Right renal cortex interstitium (tissue), 3 donors: ENCODE measurements around the gene UBE2O. TPM values are rescaled to one million over a fixed set of nuclear protein-coding genes. Genes with fewer than 3 reads are reported as not detected.

Experiments
- DNase-seq, 3 donors: peaks; one replicate each; pipeline ENCODE4 v3.0.0-alpha.2; 2013; ENCODE audit warnings: low read depth in 3 of 3, low spot score in 2 of 3
- polyA plus RNA-seq, 3 donors: library from polyadenylated mRNA; unstranded; fragments of 120-200 nt; gene quantifications; one replicate each; pipeline ENCODE4 v1.2.1, GENCODE V29; 2013; ENCODE audit not compliant: insufficient read length in 3 of 3

UBE2O gene
- polyA plus RNA-seq, 3 donors, result 23.6 to 26.5 (median 25.1) TPM

DNA sequence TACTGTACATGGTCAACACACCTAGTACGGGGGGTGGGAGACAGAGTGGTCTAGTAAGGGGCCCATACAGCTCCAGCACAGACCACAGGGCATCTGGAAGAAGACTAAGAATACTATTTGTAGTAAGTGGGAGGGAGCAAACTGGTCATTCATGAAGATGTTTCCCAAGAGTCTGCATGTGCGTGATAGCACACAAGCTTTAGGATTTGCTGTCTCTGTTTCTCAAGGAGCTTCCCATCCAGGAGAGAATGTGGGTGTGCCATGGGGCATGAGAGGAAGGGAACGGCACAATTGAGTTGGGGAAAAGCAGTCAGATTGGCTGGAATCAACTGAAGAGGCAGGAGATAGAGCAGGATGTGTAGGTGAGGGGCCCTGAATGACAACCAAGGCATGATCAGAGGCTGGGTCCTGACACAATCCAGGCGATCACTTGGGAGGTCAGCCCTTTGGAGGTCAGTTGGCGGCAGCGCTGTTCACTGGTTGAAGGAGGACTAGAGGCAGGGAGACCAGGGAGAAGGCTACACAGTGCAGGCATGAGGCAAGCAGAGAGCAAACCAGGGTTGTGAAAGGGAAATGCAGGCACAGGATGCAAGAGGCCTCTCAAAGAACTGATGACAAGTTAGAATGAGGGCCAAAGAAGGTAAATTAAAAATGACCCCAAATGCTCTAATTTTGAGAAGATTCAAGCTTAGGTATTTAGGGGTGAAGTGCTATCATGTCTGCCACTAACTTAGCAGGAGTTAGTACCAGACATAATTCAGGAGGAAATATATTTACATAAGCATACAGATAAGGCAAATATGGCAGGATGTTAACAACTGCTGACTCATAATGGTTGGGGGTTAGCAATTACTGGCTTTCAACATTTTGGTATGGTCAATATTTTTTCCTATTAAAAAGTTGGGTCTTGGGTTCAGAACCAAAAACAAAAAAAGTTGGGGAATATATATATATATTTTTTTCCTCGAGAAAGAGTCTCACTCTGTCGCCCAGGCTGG lies 10.3 kb downstream of the UBE2O start:
- DNase-seq, result no peak

DNA sequence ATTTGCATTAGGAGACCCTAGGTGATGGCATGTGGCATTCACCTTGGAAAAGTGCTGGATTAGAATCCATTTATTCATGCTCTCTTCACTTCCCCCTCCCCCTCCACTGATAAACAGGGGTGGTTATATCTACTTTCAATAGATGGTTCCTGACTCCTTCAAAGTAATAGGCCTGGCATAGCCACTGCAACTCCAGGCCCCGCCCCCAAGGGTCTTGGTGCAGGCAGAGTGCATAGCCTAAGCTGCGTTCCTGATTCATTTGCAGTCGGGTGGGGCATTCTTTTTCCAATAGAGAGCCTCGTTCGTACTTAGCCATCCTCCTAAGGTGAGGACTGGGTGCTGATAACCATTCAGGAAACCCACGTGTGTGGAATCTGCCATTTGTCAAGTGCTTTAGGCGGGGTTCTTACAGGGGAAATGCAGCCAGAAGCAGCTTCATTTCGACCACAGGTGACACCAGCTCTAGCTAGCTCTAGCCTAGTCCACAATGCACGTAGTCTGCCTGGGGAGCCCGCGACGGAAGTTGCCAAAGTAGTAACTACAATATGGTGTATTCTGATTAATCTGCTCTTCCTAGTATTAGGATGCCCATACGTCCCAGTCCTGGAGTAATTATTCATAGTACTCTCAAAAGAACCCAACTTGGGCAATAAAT lies 11.1 kb downstream of the UBE2O start:
- no peak for DNase-seq

DNA sequence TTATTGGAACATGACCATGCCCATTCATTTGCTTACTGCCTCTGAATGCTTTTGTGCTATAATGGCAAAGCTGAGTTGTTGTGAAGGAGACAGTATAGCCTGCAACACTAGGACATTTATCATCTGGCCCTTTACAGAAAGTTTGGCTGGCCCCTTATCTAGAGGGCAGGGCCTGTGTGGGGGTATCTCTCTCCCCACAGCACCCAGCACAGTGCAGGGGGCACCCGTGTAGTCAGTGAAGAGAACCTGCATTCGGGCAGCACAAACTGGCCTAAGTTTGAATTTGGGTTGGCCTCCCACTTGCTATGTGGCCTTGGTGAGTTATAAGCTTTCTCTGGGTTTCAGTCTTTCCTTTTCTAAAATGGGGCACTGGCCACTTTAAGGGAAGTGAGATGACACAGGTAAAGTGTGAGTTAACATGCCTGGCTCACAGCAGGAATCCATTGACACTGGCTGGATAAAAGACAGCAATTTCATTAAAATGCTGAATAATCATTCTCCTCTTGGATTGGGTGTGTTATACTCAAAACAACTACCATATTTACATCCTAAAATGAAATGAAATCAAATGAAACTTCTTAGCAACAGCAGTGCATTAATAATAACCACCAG lies 12.1 kb downstream of the UBE2O start:
- DNase-seq, result no peak

DNA sequence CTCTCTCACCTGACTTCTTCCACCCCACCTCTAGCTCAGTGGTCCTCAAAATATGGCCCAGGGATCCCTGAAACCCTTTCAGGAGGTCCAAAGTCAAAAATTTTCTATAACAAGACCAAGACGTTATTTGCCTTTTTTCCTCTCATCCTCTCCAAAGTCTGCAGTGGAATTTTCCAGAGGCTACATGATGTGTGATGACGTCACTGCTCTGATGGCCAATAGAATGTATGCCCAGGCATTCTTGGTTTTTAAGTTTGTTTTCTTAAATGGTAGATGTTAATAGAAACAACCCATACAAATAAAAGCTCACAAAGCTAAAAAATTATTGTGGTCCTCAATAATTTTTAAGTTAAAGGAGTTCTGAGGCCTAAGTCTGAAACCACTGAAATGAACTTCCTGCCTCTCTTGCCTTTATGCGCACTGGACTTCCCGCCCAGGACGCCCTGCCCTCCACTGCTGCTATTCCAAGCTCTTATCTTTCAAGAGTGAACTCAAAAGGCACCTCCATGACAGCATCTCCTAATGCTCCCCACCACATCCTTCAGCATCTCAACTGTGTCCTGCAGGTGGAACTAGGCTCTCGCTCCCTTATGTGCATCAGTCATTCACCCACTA lies 13.5 kb downstream of the UBE2O start:
- no peak for DNase-seq

DNA sequence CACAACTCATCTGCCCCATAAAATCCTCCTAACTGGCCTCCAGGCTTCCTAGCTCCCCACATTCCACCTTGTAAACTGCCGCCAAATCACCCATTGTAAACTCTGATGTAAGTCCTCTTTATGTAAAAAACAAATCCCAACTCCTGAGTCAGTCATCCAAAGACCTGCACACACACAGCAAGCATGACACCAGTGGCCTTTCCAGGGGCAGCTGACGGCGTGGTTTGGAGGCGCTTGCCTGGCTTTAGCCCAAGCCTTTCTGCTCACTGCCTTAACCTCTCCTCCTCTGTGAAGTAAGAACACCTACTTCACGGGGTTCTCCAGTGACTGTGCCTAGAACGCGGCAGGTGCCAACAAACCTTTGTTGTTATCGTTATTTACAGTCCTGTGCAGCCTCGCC lies 14.0 kb downstream of the UBE2O start:
- no peak for DNase-seq

DNA sequence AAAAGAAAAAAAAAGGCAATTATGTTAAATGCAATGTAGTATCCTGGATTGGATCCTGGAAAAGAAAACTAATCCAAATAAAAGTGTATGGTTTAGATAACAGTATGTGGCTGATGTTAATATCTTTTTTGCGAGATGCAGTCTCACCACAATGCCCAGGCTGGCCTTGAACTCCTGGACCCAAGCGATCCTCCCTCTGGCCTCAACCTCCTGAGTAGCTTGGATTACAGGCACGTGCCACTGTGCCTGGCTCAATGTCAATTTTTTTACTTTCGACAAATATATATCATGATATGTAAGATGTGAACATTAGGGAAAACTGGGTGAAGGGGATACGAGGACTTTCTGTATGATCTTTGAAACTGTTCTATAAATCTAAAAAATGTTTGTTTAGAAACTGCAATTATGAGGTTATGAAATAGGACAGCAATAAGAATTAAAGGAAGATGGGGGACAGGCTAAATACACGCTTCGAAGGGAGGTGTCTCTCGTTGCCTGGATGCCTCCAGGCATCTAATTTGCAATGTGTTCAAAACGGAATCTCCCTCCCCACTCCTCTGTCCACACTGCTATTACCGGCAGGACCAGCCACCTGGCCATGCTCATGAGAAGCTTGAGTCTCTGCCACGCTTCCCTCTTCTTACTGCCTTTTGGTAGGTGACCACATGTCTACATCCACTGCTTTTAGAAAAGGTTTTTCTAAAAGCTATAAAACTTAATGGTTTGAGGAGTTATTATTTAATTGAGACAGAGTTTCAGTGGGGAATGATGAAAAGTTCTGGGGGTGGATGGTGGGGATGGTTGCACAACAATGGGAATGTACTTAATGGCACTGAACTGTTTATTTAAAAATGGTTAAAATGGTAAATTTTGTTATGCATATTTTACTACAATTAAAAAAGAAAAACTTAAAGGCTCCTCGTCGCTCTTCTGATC lies 15.2 kb downstream of the UBE2O start:
- DNase-seq, result no peak

DNA sequence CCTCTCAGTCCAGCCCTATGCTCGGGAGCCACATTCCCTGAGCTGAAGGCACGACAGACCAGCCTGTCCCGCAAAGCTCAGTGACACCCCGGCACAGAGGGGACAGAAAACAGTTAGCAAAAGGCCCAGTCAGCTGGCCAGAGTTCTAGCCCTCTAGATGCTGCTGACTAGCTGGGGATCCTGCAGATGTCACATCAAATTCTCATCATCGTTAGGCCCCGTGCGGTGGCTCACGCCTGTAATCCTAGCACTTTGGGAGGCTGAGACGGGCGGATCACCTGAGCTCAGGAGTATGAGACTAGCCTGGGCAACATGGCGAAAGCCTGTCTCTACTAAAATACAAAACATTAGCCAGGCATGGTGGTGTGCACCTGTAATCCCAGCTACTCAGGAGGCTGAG lies 17.2 kb downstream of the UBE2O start:
- DNase-seq, result no peak

DNA sequence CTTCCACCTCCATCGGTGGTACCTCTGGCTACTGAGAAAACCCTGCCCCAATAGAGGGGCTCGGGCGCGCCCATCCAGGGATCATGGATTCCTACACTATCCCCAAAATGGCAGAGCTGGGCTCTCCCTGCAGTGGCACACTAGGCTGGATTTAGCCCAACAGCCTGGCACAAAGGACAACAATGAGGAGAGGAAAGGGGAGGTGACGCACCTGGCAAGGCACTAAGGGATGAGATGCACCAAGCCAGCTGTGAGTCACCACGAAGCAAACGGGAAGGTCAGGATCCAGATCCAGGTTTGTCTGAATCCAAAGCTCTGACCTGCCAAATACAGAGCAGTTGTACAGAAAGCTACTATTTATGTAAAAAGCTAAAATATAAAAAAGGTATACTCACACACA lies 18.1 kb downstream of the UBE2O start:
- no peak for DNase-seq

DNA sequence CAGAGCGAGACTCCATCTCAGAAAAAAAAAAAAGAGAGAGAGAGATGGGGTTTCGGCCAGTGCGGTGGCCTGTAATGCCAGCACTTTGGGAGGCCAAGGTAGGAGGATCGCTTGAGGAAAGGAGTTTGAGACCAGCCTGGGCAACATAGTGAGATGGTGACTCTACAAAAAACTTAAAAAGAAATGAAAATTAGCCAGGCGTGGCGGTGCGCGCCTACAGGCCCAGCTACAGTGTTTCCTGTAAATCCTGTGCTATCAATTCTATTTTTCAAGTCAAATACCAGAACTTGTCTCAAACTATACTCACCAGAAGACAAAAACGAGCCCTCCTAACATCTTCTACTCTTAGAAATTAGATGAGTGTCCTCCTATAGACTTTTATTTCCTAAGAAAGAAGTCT lies 19.3 kb downstream of the UBE2O start:
- DNase-seq, result no peak

DNA sequence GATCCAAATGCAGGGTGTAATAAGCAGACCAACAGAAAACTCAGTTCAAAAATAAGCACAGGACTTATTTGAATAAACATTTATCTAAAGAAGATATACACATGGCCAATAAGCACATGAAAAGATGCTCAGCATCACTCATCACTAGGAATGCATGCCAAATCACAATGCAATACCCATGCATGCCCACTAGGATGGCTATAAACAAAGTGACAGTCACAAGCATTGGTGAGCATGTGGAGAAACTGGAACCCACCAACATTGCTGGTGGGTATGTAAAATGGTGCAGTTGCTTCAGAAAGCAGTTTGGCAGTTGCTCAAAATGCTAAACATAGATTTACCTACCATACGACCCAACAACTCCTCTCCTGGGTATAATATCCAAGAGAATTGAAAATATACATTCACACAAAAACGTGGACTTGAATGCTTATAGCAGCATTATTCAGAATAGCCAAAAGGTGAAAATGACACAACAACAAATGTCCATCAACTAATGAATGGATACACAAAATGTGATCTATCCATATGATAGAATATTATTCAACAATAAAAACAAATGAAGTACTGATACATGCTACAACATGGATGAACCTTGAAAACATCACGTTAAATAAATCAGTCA lies 20.1 kb downstream of the UBE2O start:
- DNase-seq, result no peak

DNA sequence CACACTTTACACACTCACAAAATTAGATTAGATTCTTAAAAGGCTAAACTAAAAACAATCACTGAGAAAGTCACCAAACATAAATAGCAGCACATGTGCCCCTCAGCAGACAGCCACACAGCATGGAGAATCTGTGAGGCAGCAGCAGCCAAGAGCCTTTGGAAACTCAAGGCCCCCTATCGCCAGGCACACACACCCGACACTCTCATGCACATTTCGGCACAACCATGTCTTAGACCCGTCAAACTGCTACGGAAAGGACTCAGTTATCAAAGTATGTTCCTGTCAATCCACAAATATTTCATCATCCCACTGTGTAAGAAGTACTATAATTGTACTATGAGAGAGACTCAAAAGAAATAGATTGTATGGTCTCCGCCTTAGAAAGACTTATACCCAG lies 20.9 kb downstream of the UBE2O start:
- DNase-seq, result no peak

DNA sequence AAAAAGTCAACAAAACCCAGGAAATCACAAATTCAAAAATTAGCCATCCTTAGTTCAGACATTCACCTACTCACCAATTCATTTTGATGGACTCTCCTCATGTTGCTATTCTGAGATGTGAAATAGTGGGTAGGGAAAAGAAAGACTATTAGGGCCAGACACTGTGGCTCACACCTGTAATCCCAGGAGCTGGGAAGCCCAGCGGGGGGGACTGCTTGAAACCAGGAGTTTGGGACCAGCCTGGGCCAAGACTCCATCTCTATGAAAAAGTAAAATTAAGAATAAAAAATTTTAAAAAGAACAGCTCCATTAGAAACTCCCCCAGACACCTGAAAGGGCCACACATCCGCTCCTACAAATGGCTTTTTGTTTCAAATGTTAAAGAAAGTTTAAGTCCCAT lies 21.4 kb downstream of the UBE2O start:
- no peak for DNase-seq

DNA sequence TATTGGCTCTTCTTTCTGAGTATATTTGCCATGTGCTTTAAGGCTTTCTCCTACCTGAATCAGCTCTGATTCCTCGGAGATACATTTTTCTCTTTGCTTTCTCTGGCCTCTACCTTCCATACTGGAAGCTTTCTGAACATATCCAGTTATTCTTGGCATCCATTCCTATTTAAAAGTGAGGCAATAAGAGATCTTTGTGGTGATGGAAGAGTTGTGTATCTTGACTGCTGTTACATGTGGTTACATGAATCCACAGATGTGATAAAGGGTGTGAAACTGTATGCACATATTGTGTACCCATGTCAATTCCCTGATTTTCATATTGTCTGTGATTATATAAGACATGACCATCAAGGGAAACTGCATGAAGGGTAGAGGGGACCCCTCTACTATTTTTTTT lies 24.4 kb downstream of the UBE2O start:
- no peak for DNase-seq

DNA sequence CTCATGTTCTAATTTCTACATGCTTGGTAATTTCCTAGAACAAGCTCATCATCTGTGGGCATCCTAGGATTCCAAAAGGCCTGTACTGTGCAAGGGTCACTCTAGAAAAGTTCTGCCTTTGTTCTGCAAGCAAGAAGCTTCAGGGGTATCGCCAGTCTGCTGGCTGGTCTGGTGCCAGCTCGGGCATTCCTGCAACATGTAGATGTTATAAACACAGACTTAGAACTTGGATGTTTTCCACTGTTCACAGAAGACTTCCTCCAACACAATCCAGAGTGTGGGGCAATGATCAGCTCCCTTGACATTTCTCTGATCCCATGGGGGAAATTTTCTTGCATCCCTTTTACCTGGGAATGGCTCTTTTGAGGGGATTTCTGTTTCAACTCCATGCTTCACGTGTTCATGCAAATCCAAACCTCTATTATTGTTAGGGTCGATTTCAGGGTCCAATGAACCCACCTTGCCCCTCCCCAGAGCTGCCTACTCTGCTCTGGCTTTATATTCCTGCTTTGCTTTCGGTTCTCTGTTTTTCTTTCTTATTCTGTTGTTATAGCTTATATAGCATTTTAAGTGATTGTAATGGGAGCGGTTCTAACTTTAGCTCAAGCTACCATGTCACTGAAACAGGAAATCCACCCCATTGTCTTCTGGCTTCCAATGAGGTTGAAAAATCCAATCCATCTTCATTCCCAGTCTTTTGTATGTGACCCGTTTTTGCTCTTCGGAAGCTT lies 25.3 kb downstream of the UBE2O start:
- no peak for DNase-seq

DNA sequence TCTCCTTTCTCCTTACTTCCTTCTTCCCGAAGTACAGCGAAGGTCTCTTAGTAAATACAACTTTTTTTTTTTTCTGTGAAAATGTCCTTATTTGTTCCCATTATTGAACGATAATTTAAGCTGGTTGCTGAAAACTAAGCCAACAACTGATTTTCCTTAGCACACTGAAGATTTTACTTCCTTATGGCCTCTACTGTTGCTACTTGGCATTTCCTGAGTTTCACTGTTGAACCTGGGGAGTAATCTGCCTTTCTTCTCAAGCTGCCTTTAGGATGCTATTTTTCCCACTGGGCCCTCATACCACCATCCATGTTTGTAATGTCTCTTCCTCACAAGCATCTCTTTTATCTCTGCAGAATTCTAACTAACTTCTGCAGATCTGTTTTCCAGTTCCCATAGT lies 26.1 kb downstream of the UBE2O start:
- no peak for DNase-seq

DNA sequence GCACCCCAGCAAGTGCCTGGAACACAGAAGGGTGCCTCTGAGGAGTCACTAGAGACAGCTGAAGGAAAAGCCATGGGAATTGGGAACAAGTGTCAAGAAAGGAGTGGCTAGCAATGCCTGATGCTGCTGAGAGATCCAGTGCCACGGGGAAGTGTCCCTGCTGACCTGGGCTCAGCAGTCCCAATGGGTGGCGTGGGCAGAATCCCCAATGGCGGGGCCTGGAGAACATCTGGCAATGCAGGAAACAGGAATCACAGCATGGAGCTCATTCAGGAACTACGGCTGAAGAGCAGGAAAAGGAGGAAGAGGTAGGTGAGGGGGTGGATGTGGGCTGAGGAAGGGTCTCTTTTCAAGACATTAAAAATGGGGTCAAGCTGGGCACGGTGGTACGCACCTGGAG lies 30.1 kb downstream of the UBE2O start:
- DNase-seq, result no peak

DNA sequence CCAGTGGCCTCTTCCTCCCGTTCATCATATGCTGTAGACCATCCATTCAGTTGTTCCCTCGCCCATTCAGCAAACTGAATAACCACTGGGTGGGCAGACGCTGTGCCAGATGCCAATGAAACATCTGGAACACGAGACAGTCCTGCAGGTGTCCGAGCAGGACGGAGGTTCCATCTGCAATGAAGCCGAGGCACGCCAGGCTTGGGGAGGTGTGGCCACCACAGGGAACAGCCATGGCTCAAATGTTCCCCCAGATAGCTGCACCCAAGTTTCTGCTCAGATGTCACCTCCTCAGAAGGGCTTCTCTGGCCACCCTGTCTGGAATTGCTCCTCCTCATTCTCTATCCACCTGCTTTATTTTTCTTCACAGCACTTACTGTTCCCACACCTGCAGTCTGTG lies 30.5 kb downstream of the UBE2O start:
- DNase-seq, result no peak

DNA sequence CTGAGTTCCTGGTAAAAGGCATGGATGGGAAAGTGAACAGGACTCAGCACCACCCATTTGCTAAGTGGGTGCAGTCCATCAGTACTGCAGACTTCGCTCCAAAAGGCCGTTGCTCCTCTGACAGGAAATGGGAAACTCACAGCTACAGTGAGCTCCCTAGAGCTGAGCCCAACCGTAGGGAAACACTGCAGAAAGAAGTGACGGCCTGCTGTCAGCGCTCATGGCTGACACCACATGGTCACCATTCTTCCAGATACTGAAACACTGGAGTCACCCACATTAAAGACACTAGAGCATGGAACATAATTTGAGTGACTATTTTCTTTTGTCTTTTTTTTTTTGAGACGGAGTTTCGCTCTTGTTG lies 31.9 kb downstream of the UBE2O start:
- DNase-seq, result no peak
